ENCODE results near the gene SPAG17.

DNA sequence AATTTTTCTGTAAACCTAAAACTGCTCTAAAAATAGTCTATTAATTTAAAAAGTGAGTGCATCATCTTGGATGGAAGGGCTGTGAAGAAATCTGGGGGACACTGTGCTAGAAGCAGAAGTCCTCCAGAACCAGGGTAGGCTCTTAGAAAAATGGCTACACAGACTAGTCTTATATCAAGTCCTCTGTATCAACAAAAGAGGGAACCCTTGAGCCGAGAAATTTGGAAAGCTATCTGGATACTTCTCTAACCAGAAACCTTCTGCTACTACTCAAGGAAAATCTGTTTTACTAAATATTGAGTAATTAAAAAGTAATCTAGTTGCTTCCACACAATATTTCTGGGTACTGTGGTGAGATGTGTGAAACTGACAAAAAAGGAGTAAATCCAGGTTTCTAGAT is 163.4 kb downstream of the SPAG17 start:
- TF ChIP-seq MAX (IDR thresholded peaks at IDR 0.05; ENCODE audit: low read depth) (no peak), NFIC (IDR thresholded peaks at IDR 0.05; ENCODE audit: borderline replicate concordance) (no peak), RCOR1 (IDR thresholded peaks at IDR 0.05; ENCODE audit: low read length) (no peak), YY1 (IDR thresholded peaks at IDR 0.05; ENCODE audit: low read depth) (no peak), GATA2 (CRISPR knock-in tag; IDR thresholded peaks at IDR 0.05) (no peak), CHD2 (IDR thresholded peaks at IDR 0.05; ENCODE audit: low read length, partially characterized antibody) (no peak), SIN3A (IDR thresholded peaks at IDR 0.05; ENCODE audit: borderline replicate concordance, low read depth, low read length) (no peak), JUND (IDR thresholded peaks at IDR 0.05) (no peak), TEAD4 (IDR thresholded peaks at IDR 0.05; ENCODE audit: borderline replicate concordance, insufficient read depth) (no peak), MXI1 (IDR thresholded peaks at IDR 0.05; ENCODE audit: low read depth, low read length) (no peak), EP300 (IDR thresholded peaks at IDR 0.05; ENCODE audit: borderline replicate concordance in 1 of 2, low read depth in 1 of 2, low read length in 1 of 2) (no peak)
- TF ChIP-seq, protein P1, sequence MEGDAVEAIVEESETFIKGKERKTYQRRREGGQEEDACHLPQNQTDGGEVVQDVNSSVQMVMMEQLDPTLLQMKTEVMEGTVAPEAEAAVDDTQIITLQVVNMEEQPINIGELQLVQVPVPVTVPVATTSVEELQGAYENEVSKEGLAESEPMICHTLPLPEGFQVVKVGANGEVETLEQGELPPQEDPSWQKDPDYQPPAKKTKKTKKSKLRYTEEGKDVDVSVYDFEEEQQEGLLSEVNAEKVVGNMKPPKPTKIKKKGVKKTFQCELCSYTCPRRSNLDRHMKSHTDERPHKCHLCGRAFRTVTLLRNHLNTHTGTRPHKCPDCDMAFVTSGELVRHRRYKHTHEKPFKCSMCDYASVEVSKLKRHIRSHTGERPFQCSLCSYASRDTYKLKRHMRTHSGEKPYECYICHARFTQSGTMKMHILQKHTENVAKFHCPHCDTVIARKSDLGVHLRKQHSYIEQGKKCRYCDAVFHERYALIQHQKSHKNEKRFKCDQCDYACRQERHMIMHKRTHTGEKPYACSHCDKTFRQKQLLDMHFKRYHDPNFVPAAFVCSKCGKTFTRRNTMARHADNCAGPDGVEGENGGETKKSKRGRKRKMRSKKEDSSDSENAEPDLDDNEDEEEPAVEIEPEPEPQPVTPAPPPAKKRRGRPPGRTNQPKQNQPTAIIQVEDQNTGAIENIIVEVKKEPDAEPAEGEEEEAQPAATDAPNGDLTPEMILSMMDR (IDR thresholded peaks at IDR 0.05): no peak
